Pancreas (tissue), 10 donors: ENCODE results near the gene MCRIP1. TPM values are rescaled to one million over a fixed set of nuclear protein-coding genes. Genes with fewer than 3 reads are reported as not detected.

Experiments used
- ATAC-seq, 4 donors: fragments of 200-7000 bp; cut with Tn5 transposase; one replicate each; pipeline versions ENCODE4 v1.8.0 to v1.9.1; 2020; ENCODE audit warnings: mild to moderate bottlenecking in 4 of 4, moderate library complexity in 4 of 4
- DNase-seq, 6 donors: peaks; one replicate each; pipeline ENCODE4 v3.0.0-alpha.2; 2020
- FAIRE-seq: peaks from 2 replicates; lab custom pipeline; 2012; peaks lifted over from hg19 to GRCh38; lab: Jason Lieb, UNC
- H3K27ac ChIP-seq, 4 donors: fragments of 200-600 bp; sonication (generic); 1 replicate in 3 of 4; 2 replicates in 1 of 4; pipeline versions ENCODE4 v1.5.0 to v1.8.0; 2020
- H3K27me3 ChIP-seq, 4 donors: fragments of 200-600 bp; one replicate each; pipeline ENCODE4 v1.8.0; 2021
- H3K36me3 ChIP-seq, 3 donors: fragments of 200-600 bp; sonication (generic) in 1 of 3; one replicate each; pipeline versions ENCODE4 v1.5.0 to v1.8.0; 2020 to 2021
- H3K4me1 ChIP-seq, 3 donors: fragments of 200-600 bp; one replicate each; pipeline ENCODE4 v1.8.0; 2021
- H3K4me3 ChIP-seq, 4 donors: fragments of 200-600 bp; sonication (generic) in 2 of 4; one replicate each; pipeline versions ENCODE4 v1.5.0 to v1.8.0; 2020 to 2021
- H3K9me3 ChIP-seq, 4 donors: fragments of 200-600 bp; one replicate each; pipeline ENCODE4 v1.8.0; 2021
- WGBS, 2 donors: extraction: QIAGEN DNeasy Blood & Tissue Kit; methylation state at CpG; one replicate each; pipeline ENCODE4 v1.1.7; 2013; 5-methylcytosine and 5-hydroxymethylcytosine counted together
- intact Hi-C, 3 donors: fragments of 100-400 bp; cut with DNase I; formaldehyde crosslinking; loops; one replicate each; pipeline versions ENCODE4 v1.11.1 to v1.14.2; 2022
- polyA plus RNA-seq, 2 donors: library from polyadenylated mRNA; stranded (reverse); fragments of 200-250 nt; gene quantifications; one replicate each; pipeline ENCODE4 v1.2.3, GENCODE V29; 2013
- total RNA-seq, 6 donors: library from RNA; stranded (reverse); fragmentation: NEBNext Ultra II Directional in 4 of 6; extraction: Animal tissue kit (Norgen Biotek cat#: 25700) in 4 of 6; gene quantifications; one replicate each; pipeline versions ENCODE4 v1.2.1 to v1.2.4, GENCODE V29; 2021 to 2023
- TF ChIP-seq, protein P1 (sequence below), 4 donors: fragments of 200-600 bp; sonication (generic) in 3 of 4; IDR thresholded peaks; one replicate each; pipeline versions ENCODE4 v1.5.0 to v1.8.0; 2021; ENCODE audit warnings: antibody characterized with exemption in 4 of 4
- donor health status: healthy with polysubstance abuse.
- donor health status: DM: no; HTN: no; CAD: no; lungs with moderate emphysema.
- donor health status: DM: no; HTN: no; CAD: no.
- donor health status: control.
- donor health status: control.
- donor health status: Bipolar disorder and iron deficiency.
- donor health status: DM: yes; HTN: yes; CAD: no.
- donor health status: DM: no; HTN: no; CAD: no.
- donor health status: DM: no; HTN: no; CAD: no.
- donor health status: DM: yes; HTN: yes; CAD: no.

MCRIP1 gene
- total and polyA plus RNA-seq, 8 donors: 28.9 to 203 (median 55.8) TPM

GRCh38 chr17:81860756-81861568 is 27.9 kb upstream of the MCRIP1 start:
- Histone ChIP-seq H3K27ac (peak overlapping the region; percentile 91 to 98 (median 96)), H3K36me3 (peaks cover 0 to 17% (median 15%) of the 10 kb centered on the region in 3 donors), H3K4me1 (peaks cover 14 to 42% (median 25%) of the 10 kb centered on the region in 3 donors), H3K27me3 (no peaks in the 10 kb centered on the region), H3K9me3 (no peaks in the 10 kb centered on the region), H3K4me3 (peak overlapping the region; percentile 44 to 78 (median 67))
- FAIRE-seq (peak; percentile 92), ATAC-seq (peak; percentile 73 to 86 (median 78)), DNase-seq (peak; percentile 99 to 100 (median 100))
- WGBS, 2 donors: 0 to 1% methylated on average over 60 to 74 of the region's 74 CpGs
- intact Hi-C loops: no loop called here
- TF ChIP-seq, protein P1, sequence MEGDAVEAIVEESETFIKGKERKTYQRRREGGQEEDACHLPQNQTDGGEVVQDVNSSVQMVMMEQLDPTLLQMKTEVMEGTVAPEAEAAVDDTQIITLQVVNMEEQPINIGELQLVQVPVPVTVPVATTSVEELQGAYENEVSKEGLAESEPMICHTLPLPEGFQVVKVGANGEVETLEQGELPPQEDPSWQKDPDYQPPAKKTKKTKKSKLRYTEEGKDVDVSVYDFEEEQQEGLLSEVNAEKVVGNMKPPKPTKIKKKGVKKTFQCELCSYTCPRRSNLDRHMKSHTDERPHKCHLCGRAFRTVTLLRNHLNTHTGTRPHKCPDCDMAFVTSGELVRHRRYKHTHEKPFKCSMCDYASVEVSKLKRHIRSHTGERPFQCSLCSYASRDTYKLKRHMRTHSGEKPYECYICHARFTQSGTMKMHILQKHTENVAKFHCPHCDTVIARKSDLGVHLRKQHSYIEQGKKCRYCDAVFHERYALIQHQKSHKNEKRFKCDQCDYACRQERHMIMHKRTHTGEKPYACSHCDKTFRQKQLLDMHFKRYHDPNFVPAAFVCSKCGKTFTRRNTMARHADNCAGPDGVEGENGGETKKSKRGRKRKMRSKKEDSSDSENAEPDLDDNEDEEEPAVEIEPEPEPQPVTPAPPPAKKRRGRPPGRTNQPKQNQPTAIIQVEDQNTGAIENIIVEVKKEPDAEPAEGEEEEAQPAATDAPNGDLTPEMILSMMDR (IDR thresholded peaks at IDR 0.05): peak in 1 of 4 donors; percentile 17

- no peaks in the 10 kb centered on the region for H3K27me3 ChIP-seq
- no peaks in the 10 kb centered on the region for H3K9me3 ChIP-seq
- FAIRE-seq: no peak
- peak within 1 kb of the TSS; percentile 90 to 99 (median 98) for H3K4me3 ChIP-seq
- DNase-seq: peak in 5 of 6 donors; percentile 35 to 99 (median 96)
- TF ChIP-seq, protein P1 (IDR thresholded peaks at IDR 0.05): no peak
- intact Hi-C loops: no loop called here
- WGBS, 2 donors: 0% methylated on average over 48 to 95 of the region's 95 CpGs
- H3K36me3 ChIP-seq: peaks cover 0 to 19% (median 15%) of the 10 kb centered on the region in 3 donors
- peak within 1 kb of the TSS; percentile 95 to 98 (median 96) for H3K27ac ChIP-seq
- ATAC-seq: peak in 2 of 4 donors; percentile 60 to 73
- H3K4me1 ChIP-seq: peaks cover 6 to 42% (median 21%) of the 10 kb centered on the region in 3 donors
Measured at GRCh38 chr17:81859906-81860755, 27.0 kb upstream of the MCRIP1 start, which contains the start of gene P4HB. Gene P4HB, minus strand, starts transcription at chr17:81860535. Its CDS starts 64 bp downstream, at chr17:81860471.

- Histone ChIP-seq H3K4me3 (peak overlapping the region; percentile 90 to 99 (median 98)), H3K27me3 (no peaks in the 10 kb centered on the region), H3K36me3 (peaks cover 0 to 26% (median 22%) of the 10 kb centered on the region in 3 donors), H3K27ac (peak overlapping the region; percentile 86 to 95 (median 90)), H3K4me1 (peaks cover 6 to 40% (median 22%) of the 10 kb centered on the region in 3 donors), H3K9me3 (no peaks in the 10 kb centered on the region)
- TF ChIP-seq, protein P1 (IDR thresholded peaks at IDR 0.05): no peak
- intact Hi-C loops: no loop called here
- FAIRE-seq (no peak), ATAC-seq (no peak), DNase-seq (peak in 2 of 6 donors; percentile 54 to 61)
- WGBS, 2 donors: 21 to 26% methylated on average over 23 of the region's 23 CpGs
Measured at GRCh38 chr17:81858967-81859905, 26.1 kb upstream of the MCRIP1 start.
